GM12878 (cell line): ENCODE measurements around the gene IARS2. TPM values are rescaled to one million over a fixed set of nuclear protein-coding genes. Genes with fewer than 3 reads are reported as not detected.
A peak's percentile ranks its signal among the peaks of the same experiment; 100 is the strongest.

Experiments
- ATAC-seq: fragments of 200-7000 bp; cut with Tn5 transposase; 3 replicates; pipeline ENCODE4 v1.9.1; 2020; ENCODE audit warnings: mild to moderate bottlenecking, moderate library complexity
- BruUV-seq: library from RNA; stranded (reverse); fragments of 400-500 nt; replicated peaks from 2 replicates; lab custom pipeline; 2021; lab: Mats Ljungman, UMichigan
- CTCF ChIA-PET: fragments of 300-600 bp; sonication (Branson Sonifier 250); formaldehyde crosslinking; extraction: SDS; loops from one replicate; lab custom pipeline; 2021; ENCODE audit warnings: inconsistent platforms; lab: Yijun Ruan, JAX
- POLR2A ChIA-PET: fragments of 350-600 bp; formaldehyde crosslinking; extraction: SDS; loops from one replicate; lab custom pipeline; 2021; ENCODE audit warnings: inconsistent platforms; lab: Charles Lee
- RAD21 ChIA-PET: fragments of 300-600 bp; sonication (Branson Sonifier 250); formaldehyde crosslinking; loops from one replicate; lab custom pipeline; 2023; ENCODE audit warnings: antibody characterized with exemption; ENCODE audit not compliant: unreplicated experiment; lab: Charles Lee
- SMC1A ChIA-PET: fragments of 300-600 bp; sonication (Branson Sonifier 250); formaldehyde crosslinking; loops from one replicate; lab custom pipeline; 2023; ENCODE audit not compliant: unreplicated experiment, uncharacterized antibody; lab: Charles Lee
- DNase-seq: peaks from one replicate; pipeline ENCODE4 v3.0.0-alpha.2; 2011; ENCODE audit warnings: low read depth, low spot score
- FAIRE-seq: peaks from 3 replicates; lab custom pipeline; 2011; peaks lifted over from hg19 to GRCh38; lab: Jason Lieb, UNC
- H2AFZ ChIP-seq: 2 replicates; pipeline ENCODE4 v1.6.0; 2011; ENCODE audit warnings: low read depth, low read length, control low read depth; ENCODE audit not compliant: control insufficient read depth
- H3K27ac ChIP-seq: 2 replicates; pipeline ENCODE4 v1.5.1; 2011; ENCODE audit warnings: control low read depth; ENCODE audit not compliant: control insufficient read depth, insufficient read depth
- H3K27me3 ChIP-seq, 2 experiments: replicated peaks in 1 of 2; 2 replicates each; pipeline versions ENCODE4 v1.6.0 to v1.6.1; 2011; ENCODE audit warnings: low read length in 1 of 2; ENCODE audit not compliant: control insufficient read depth in 2 of 2, insufficient read depth in 2 of 2
- H3K36me3 ChIP-seq, 2 experiments: 2 replicates each; pipeline ENCODE4 v1.5.1; 2011; ENCODE audit warnings: low read length in 1 of 2; ENCODE audit not compliant: control insufficient read depth in 2 of 2, insufficient read depth in 2 of 2
- H3K4me1 ChIP-seq: 2 replicates; pipeline ENCODE4 v1.6.1; 2011; ENCODE audit warnings: mild to moderate bottlenecking, low read length, moderate library complexity, mixed read lengths; ENCODE audit not compliant: control insufficient read depth, insufficient read depth
- H3K4me2 ChIP-seq: 2 replicates; pipeline ENCODE4 v1.6.0; 2011; ENCODE audit warnings: control low read depth; ENCODE audit not compliant: control insufficient read depth, insufficient read depth
- H3K4me3 ChIP-seq: fragments of 200-600 bp; sonication (generic); 2 replicates; pipeline ENCODE4 v1.5.1; 2016
- H3K79me2 ChIP-seq: 2 replicates; pipeline ENCODE4 v1.6.0; 2011; ENCODE audit warnings: low read length; ENCODE audit not compliant: control insufficient read depth, insufficient read depth
- H3K9ac ChIP-seq: 2 replicates; pipeline ENCODE4 v1.8.0; 2011; ENCODE audit warnings: low read length, control low read depth, mixed read lengths; ENCODE audit not compliant: control insufficient read depth, insufficient read depth
- H3K9me3 ChIP-seq: replicated peaks from 3 replicates; pipeline ENCODE4 v1.5.1; 2011; ENCODE audit warnings: mild to moderate bottlenecking, low read length; ENCODE audit not compliant: control insufficient read depth, insufficient read depth
- H4K20me1 ChIP-seq: 2 replicates; pipeline ENCODE4 v1.6.0; 2011; ENCODE audit not compliant: control insufficient read depth, insufficient read depth
- ATF7 ChIP-seq: fragments of 450-650 bp; IDR thresholded peaks from 2 replicates; pipeline ENCODE4 v1.6.1; 2016; ENCODE audit warnings: low read depth, mild to moderate bottlenecking
- CREB1 ChIP-seq: IDR thresholded peaks from 2 replicates; pipeline ENCODE4 v1.6.1; 2012; ENCODE audit warnings: low read depth, mild to moderate bottlenecking, inconsistent platforms
- LARP7 ChIP-seq: fragments of 450-650 bp; IDR thresholded peaks from 2 replicates; pipeline ENCODE4 v1.6.1; 2017; ENCODE audit warnings: mild to moderate bottlenecking
- MYC ChIP-seq: IDR thresholded peaks from 2 replicates; pipeline ENCODE4 v1.6.1; 2011; ENCODE audit warnings: mild to moderate bottlenecking, low read length, moderate library complexity, inconsistent platforms; ENCODE audit not compliant: insufficient read depth, insufficient replicate concordance, insufficient read length, severe bottlenecking
- POU2F2 ChIP-seq: IDR thresholded peaks from 3 replicates; pipeline ENCODE4 v1.6.1; 2011; ENCODE audit warnings: low read depth, mild to moderate bottlenecking, low read length, borderline replicate concordance
- RAD21 ChIP-seq: IDR thresholded peaks from 2 replicates; pipeline ENCODE4 v1.6.1; 2011; ENCODE audit warnings: mild to moderate bottlenecking, low read depth, low read length, moderate library complexity; ENCODE audit not compliant: insufficient read depth
- RAD51 ChIP-seq: fragments of 450-650 bp; IDR thresholded peaks from 2 replicates; pipeline ENCODE4 v1.6.1; 2016; ENCODE audit warnings: moderate library complexity, mild to moderate bottlenecking, inconsistent platforms
- RCOR1 ChIP-seq: conservative IDR thresholded peaks from 2 replicates; pipeline ENCODE4 v1.6.1; 2012; ENCODE audit warnings: low read depth, low read length, improper control_type of control experiment
- RELA ChIP-seq: fragments of 450-650 bp; IDR thresholded peaks from 2 replicates; pipeline ENCODE4 v1.8.0; 2014; ENCODE audit warnings: borderline replicate concordance; ENCODE audit not compliant: partially characterized antibody
- RUNX3 ChIP-seq: IDR thresholded peaks from 2 replicates; pipeline ENCODE4 v1.6.1; 2012; ENCODE audit warnings: low read length, inconsistent platforms
- SMAD1 ChIP-seq: fragments of 450-650 bp; IDR thresholded peaks from 2 replicates; pipeline ENCODE4 v1.6.1; 2018; ENCODE audit warnings: mild to moderate bottlenecking, low read depth; ENCODE audit not compliant: partially characterized antibody
- TCF7 ChIP-seq: IDR thresholded peaks from 2 replicates; pipeline ENCODE4 v1.6.1; 2014; ENCODE audit warnings: antibody characterized with exemption, borderline replicate concordance
- ZBED1 ChIP-seq: IDR thresholded peaks from 2 replicates; pipeline ENCODE4 v1.6.1; 2016; ENCODE audit warnings: borderline replicate concordance
- ZNF274 ChIP-seq: IDR thresholded peaks from one replicate; pipeline ENCODE4 v1.8.0; 2011; ENCODE audit not compliant: insufficient read length, insufficient read depth
- WGBS: methylation state at CpG from one replicate; pipeline ENCODE4 v1.1.6; 2016; ENCODE audit warnings: low lambda C conversion rate; ENCODE audit not compliant: insufficient replicate concordance, insufficient coverage; ENCODE audit errors: missing lambda C conversion rate; 5-methylcytosine and 5-hydroxymethylcytosine counted together
- in situ Hi-C: fragments of 300-500 bp; cut with MboI; formaldehyde crosslinking; loops from 9 replicates; pipeline ENCODE4 v1.14.3; 2018; ENCODE audit warnings: mixed read lengths
- intact Hi-C: fragments of 100-400 bp; cut with micrococcal nuclease; formaldehyde crosslinking; loops from one replicate; pipeline ENCODE4 v1.14.2; 2022; ENCODE audit not compliant: unreplicated experiment
- polyA plus RNA-seq, 11 experiments: library from polyadenylated mRNA; depleted of rRNA in 4 of 11; unstranded in 6 of 11; stranded (reverse) in 5 of 11; fragments of >200 nt; fragmentation: Nextera tagmentation in 4 of 11; fragmentation: Illumina TruSeq in 1 of 11; extraction: Ambion mirVana in 4 of 11; extraction: Trizol in 1 of 11; gene quantifications; 1 replicate in 1 of 11; 2 replicates in 10 of 11; pipeline versions ENCODE4 v1.2.1 to v1.2.3, GENCODE V29; 2011 to 2016; ENCODE audit warnings: inconsistent platforms in 2 of 11, missing spikeins in 2 of 11, low read depth in 1 of 11
- total RNA-seq, 4 experiments: library from RNA; depleted of rRNA in 3 of 4; stranded (reverse); fragments of >200 nt in 3 of 4; fragmentation: Illumina TruSeq in 1 of 4; extraction: Trizol in 1 of 4; gene quantifications; 2 replicates each; pipeline versions ENCODE4 v1.2.1 to v1.2.3, GENCODE V29; 2013 to 2021
- TF ChIP-seq, protein P1 (sequence below): fragments of 450-650 bp; IDR thresholded peaks from 2 replicates; pipeline ENCODE4 v1.6.1; 2017; ENCODE audit warnings: mild to moderate bottlenecking, moderate library complexity

IARS2 gene
- total and polyA plus RNA-seq, 10 of the 15 experiments (the other 5 are each of a cell fraction or from before 2014, with no cell fraction given) = 23.7 to 100 (median 66.8) TPM

GRCh38 chr1:220156620-220157146 is 62.8 kb downstream of the IARS2 start:
- H2AFZ ChIP-seq = no peak overlapping the region
- no peak for TF ChIP-seq RELA
- 0 out of 2 replicates have a peak, but pooled peaks have one; percentile 27 for TF ChIP-seq ATF7
- ChIA-PET RAD21 (no interaction called here), SMC1A (interaction anchor here (0.7 kb wide), 1 partner anchor 22 kb away, joined by 3 read pairs; no protein-coding TSS in a partner anchor), CTCF (no interaction called here), POLR2A (no interaction called here)
- peaks cover 5 to 37% of the 10 kb centered on the region in 2 experiments for H3K36me3 ChIP-seq
- no TSS peak for BruUV-seq
- no peak overlapping the region for H3K27ac ChIP-seq
- ATAC-seq = no peak
- H3K4me1 ChIP-seq = no peaks in the 10 kb centered on the region
- no peaks in the 10 kb centered on the region for H3K27me3 ChIP-seq
- no peak overlapping the region for H3K4me2 ChIP-seq
- no peak overlapping the region for H3K4me3 ChIP-seq
- no peak overlapping the region for H3K9ac ChIP-seq
- no peak for FAIRE-seq
- H4K20me1 ChIP-seq = no peaks in the 10 kb centered on the region
- WGBS = 100% methylated on average over 4 of the region's 4 CpGs
- intact Hi-C loops (no loop called here), in situ Hi-C loops (no loop called here)
- H3K9me3 ChIP-seq = no peaks in the 10 kb centered on the region
- H3K79me2 ChIP-seq = no peaks in the 10 kb centered on the region
- no peak for DNase-seq

GRCh38 chr1:220157738-220158137 is 63.8 kb downstream of the IARS2 start:
- Histone ChIP-seq H3K9ac (no peak overlapping the region), H2AFZ (no peak overlapping the region), H3K4me1 (no peaks in the 10 kb centered on the region), H3K9me3 (no peaks in the 10 kb centered on the region), H3K36me3 (peaks cover 3 to 35% of the 10 kb centered on the region in 2 experiments), H3K79me2 (no peaks in the 10 kb centered on the region), H4K20me1 (no peaks in the 10 kb centered on the region), H3K4me2 (no peak overlapping the region), H3K27ac (no peak overlapping the region), H3K27me3 (no peaks in the 10 kb centered on the region), H3K4me3 (no peak overlapping the region)
- DNase-seq (no peak), FAIRE-seq (no peak), ATAC-seq (no peak)
- CTCF ChIA-PET = interaction anchor here (0.9 to 1.6 kb wide), 2 partner anchors 59 to 546 kb away, joined by 3 read pairs; no protein-coding TSS in a partner anchor
- POLR2A ChIA-PET = no interaction called here
- 97% methylated on average over 2 of the region's 2 CpGs for WGBS
- RAD21 ChIA-PET = no interaction called here
- SMC1A ChIA-PET = interaction anchor here (0.6 to 0.7 kb wide), 2 partner anchors 53 to 1855 kb away, joined by 3 to 4 read pairs; no protein-coding TSS in a partner anchor
- in situ Hi-C loops (no loop called here), intact Hi-C loops (no loop called here)
- BruUV-seq = no TSS peak
- TF ChIP-seq, protein P1, sequence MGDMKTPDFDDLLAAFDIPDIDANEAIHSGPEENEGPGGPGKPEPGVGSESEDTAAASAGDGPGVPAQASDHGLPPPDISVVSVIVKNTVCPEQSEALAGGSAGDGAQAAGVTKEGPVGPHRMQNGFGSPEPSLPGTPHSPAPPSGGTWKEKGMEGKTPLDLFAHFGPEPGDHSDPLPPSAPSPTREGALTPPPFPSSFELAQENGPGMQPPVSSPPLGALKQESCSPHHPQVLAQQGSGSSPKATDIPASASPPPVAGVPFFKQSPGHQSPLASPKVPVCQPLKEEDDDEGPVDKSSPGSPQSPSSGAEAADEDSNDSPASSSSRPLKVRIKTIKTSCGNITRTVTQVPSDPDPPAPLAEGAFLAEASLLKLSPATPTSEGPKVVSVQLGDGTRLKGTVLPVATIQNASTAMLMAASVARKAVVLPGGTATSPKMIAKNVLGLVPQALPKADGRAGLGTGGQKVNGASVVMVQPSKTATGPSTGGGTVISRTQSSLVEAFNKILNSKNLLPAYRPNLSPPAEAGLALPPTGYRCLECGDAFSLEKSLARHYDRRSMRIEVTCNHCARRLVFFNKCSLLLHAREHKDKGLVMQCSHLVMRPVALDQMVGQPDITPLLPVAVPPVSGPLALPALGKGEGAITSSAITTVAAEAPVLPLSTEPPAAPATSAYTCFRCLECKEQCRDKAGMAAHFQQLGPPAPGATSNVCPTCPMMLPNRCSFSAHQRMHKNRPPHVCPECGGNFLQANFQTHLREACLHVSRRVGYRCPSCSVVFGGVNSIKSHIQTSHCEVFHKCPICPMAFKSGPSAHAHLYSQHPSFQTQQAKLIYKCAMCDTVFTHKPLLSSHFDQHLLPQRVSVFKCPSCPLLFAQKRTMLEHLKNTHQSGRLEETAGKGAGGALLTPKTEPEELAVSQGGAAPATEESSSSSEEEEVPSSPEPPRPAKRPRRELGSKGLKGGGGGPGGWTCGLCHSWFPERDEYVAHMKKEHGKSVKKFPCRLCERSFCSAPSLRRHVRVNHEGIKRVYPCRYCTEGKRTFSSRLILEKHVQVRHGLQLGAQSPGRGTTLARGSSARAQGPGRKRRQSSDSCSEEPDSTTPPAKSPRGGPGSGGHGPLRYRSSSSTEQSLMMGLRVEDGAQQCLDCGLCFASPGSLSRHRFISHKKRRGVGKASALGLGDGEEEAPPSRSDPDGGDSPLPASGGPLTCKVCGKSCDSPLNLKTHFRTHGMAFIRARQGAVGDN = no peak
- TF ChIP-seq RUNX3 (no peak), LARP7 (no peak), ZNF274 (no peak), MYC (no peak), ZBED1 (no peak), CREB1 (no peak), RAD21 (no peak), TCF7 (no peak), RCOR1 (no peak), POU2F2 (no peak), SMAD1 (no peak), RAD51 (no peak)
